Esophagus mucosa (tissue), 1 donor: ENCODE results near the gene NCL. TPM values are rescaled to one million over a fixed set of nuclear protein-coding genes. Genes with fewer than 3 reads are reported as not detected.

Experiments used
- total RNA-seq: library from RNA; stranded (reverse); gene quantifications from one replicate; pipeline ENCODE4 v1.2.4, GENCODE V29; 2023
- donor health status: DM: yes; HTN: yes; CAD: no.

The NCL gene
- total RNA-seq, 1 donor from 2014 or later, result 403 TPM

Other genes starting within 250 kb of the NCL start
- 5.5 TPM for gene B3GNT7, start 68.8 kb downstream of the NCL start, total RNA-seq
- 0.08 TPM for gene NMUR1, start 66.0 kb upstream of the NCL start, total RNA-seq
- not detected for gene TEX44, start 128.4 kb upstream of the NCL start, total RNA-seq
- 924 TPM for gene PTMA, start 244.0 kb upstream of the NCL start, total RNA-seq